Adrenal gland (tissue), 5 donors: ENCODE measurements around the gene LHCGR.

Experiments
- POLR2A ChIP-seq, 2 donors: fragments of 450-650 bp; IDR thresholded peaks; one replicate each; pipeline ENCODE4 v1.6.1; 2017; ENCODE audit warnings: antibody characterized with exemption in 2 of 2, mild to moderate bottlenecking in 2 of 2, moderate library complexity in 1 of 2
- TF ChIP-seq, protein P1 (sequence below), 6 experiments: fragments of 450-650 bp in 4 of 6; fragments of 200-600 bp in 2 of 6; sonication (generic) in 1 of 6; IDR thresholded peaks; 1 replicate in 5 of 6; 2 replicates in 1 of 6; pipeline versions ENCODE4 v1.5.1 to v1.8.0; 2016 to 2021; ENCODE audit warnings: antibody characterized with exemption in 6 of 6, mild to moderate bottlenecking in 2 of 6, moderate library complexity in 1 of 6
- donor health status: DM: no; HTN: no; CAD: no.

DNA sequence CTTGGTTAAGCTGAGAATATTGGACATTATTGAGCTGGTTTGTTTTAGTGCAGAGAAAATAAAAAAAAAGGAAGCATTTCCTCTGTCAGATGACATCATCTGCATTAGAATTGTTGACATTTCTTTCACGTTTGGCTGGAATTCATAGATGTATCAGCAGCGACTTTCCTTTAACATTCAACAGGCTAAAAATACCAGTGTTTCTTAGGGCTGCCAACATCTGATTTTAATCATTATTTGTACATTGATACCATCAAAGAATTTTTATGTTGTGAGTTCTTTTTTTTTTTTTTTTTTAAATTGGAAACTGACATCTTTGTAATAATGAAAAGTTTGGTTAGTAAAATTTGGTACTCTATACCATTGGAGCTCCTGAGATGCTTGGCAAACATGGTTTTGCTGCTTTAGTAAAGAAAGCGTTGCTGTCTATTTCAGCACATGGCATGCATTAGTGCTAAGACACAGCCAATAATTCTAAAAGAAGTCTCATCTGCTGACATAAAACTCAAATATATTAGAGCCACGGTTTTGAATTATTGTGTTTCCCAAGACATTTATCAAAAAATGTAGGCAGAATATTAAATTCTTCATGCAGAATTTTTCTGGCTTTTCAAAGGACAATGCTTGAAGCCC, 104.2 kb downstream of the LHCGR start:
- no peak for TF ChIP-seq POLR2A (IDR thresholded peaks at IDR 0.05)
- TF ChIP-seq, protein P1, sequence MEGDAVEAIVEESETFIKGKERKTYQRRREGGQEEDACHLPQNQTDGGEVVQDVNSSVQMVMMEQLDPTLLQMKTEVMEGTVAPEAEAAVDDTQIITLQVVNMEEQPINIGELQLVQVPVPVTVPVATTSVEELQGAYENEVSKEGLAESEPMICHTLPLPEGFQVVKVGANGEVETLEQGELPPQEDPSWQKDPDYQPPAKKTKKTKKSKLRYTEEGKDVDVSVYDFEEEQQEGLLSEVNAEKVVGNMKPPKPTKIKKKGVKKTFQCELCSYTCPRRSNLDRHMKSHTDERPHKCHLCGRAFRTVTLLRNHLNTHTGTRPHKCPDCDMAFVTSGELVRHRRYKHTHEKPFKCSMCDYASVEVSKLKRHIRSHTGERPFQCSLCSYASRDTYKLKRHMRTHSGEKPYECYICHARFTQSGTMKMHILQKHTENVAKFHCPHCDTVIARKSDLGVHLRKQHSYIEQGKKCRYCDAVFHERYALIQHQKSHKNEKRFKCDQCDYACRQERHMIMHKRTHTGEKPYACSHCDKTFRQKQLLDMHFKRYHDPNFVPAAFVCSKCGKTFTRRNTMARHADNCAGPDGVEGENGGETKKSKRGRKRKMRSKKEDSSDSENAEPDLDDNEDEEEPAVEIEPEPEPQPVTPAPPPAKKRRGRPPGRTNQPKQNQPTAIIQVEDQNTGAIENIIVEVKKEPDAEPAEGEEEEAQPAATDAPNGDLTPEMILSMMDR (IDR thresholded peaks at IDR 0.05), result no peak
